MM.1S (cell line): Measurements from ENCODE around the gene TXLNG.

Source experiments
- DNase-seq: peaks from one replicate; pipeline ENCODE4 v3.0.0-alpha.2; 2015
- H2AFZ ChIP-seq: fragments of 300-600 bp; sonication (generic); 2 replicates; pipeline ENCODE4 v1.6.0; 2016; ENCODE audit warnings: antibody characterized with exemption, low read length
- H3F3A ChIP-seq: fragments of 300-600 bp; sonication (generic); 2 replicates; pipeline ENCODE4 v1.6.1; 2016; ENCODE audit warnings: mild to moderate bottlenecking, antibody characterized with exemption, low read length, moderate library complexity, mixed read lengths; ENCODE audit not compliant: insufficient read depth
- H3K27ac ChIP-seq: fragments of 300-600 bp; sonication (generic); 2 replicates; pipeline ENCODE4 v1.5.1; 2016; ENCODE audit warnings: mild to moderate bottlenecking, low read length
- H3K27me3 ChIP-seq: fragments of 300-600 bp; sonication (generic); replicated peaks from 2 replicates; pipeline ENCODE4 v1.6.0; 2016; ENCODE audit warnings: low read length; ENCODE audit not compliant: insufficient read depth
- H3K36me3 ChIP-seq: fragments of 300-600 bp; sonication (generic); replicated peaks from 2 replicates; pipeline ENCODE4 v1.6.1; 2016; ENCODE audit warnings: mild to moderate bottlenecking, low read length, mixed read lengths; ENCODE audit not compliant: insufficient read depth
- H3K4me1 ChIP-seq: fragments of 300-600 bp; sonication (generic); 2 replicates; pipeline ENCODE4 v1.6.1; 2016; ENCODE audit warnings: low read length, mixed read lengths
- H3K4me2 ChIP-seq: fragments of 300-600 bp; sonication (generic); 2 replicates; pipeline ENCODE4 v1.6.0; 2016; ENCODE audit warnings: low read depth, low read length
- H3K4me3 ChIP-seq: fragments of 300-600 bp; sonication (generic); 2 replicates; pipeline ENCODE4 v1.5.1; 2016; ENCODE audit warnings: low read length, mixed read lengths
- H3K79me2 ChIP-seq: fragments of 300-600 bp; sonication (generic); 2 replicates; pipeline ENCODE4 v1.6.1; 2016; ENCODE audit warnings: mixed run types, low read length, mixed read lengths
- H3K9ac ChIP-seq: fragments of 300-600 bp; sonication (generic); 2 replicates; pipeline ENCODE4 v1.6.1; 2016; ENCODE audit warnings: low read length, mixed read lengths
- H3K9me2 ChIP-seq: fragments of 300-600 bp; sonication (generic); replicated peaks from 2 replicates; pipeline ENCODE4 v1.6.1; 2016; ENCODE audit warnings: mild to moderate bottlenecking, low read length, mixed read lengths; ENCODE audit not compliant: insufficient read depth
- H3K9me3 ChIP-seq: fragments of 300-600 bp; sonication (generic); replicated peaks from 2 replicates; pipeline ENCODE4 v1.6.1; 2016; ENCODE audit warnings: mild to moderate bottlenecking, low read length, mixed read lengths; ENCODE audit not compliant: insufficient read depth
- H4K20me1 ChIP-seq: fragments of 300-600 bp; sonication (generic); 2 replicates; pipeline ENCODE4 v1.6.1; 2016; ENCODE audit warnings: mild to moderate bottlenecking, low read length, moderate library complexity, mixed read lengths; ENCODE audit not compliant: insufficient read depth
- EZH2 ChIP-seq: fragments of 300-600 bp; sonication (generic); optimal IDR thresholded peaks from 2 replicates; pipeline ENCODE3; 2017; ENCODE audit warnings: low read depth, mild to moderate bottlenecking, antibody characterized with exemption, low read length, mixed read lengths
- EZH2phosphoT487 ChIP-seq: fragments of 300-600 bp; sonication (generic); IDR thresholded peaks from 2 replicates; pipeline ENCODE4 v1.6.1; 2018; ENCODE audit warnings: antibody characterized with exemption, low read length
- TF ChIP-seq, protein P1 (sequence below): fragments of 300-600 bp; sonication (generic); IDR thresholded peaks from 2 replicates; pipeline ENCODE4 v1.5.1; 2016; ENCODE audit warnings: antibody characterized with exemption, low read length, mixed read lengths

Gene TXLNG

DNA sequence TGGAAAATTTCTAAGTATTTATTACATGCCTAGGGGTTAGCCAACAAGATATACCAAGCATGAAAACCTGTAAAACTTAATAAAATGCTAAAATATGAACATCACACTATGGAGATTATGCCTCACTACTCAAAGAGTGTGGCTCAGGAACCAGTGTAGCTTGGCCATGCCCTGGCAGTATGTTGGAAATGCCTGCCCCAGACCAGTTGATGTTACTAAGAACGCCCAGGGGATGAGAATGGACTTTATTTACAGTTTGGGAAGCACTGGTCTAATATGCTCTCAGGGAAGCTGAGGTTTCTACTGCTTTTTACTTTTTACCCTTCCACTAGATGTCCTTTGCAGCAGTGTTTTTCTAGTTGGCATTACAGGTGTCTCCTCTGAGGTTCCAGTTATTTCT is 23.7 kb upstream of the TXLNG start:
- Histone ChIP-seq H3K9me2 (no peaks in the 10 kb centered on the region), H3K4me1 (no peaks in the 10 kb centered on the region), H3K27ac (no peak overlapping the region), H3K9ac (no peak overlapping the region), H3K36me3 (no peaks in the 10 kb centered on the region), H3K4me3 (no peak overlapping the region), H3K79me2 (no peaks in the 10 kb centered on the region), H3K9me3 (no peaks in the 10 kb centered on the region), H3K4me2 (no peak overlapping the region), H4K20me1 (no peaks in the 10 kb centered on the region), H2AFZ (no peak overlapping the region), H3K27me3 (no peaks in the 10 kb centered on the region), H3F3A (no peaks in the 10 kb centered on the region)
- DNase-seq: no peak
- TF ChIP-seq, protein P1, sequence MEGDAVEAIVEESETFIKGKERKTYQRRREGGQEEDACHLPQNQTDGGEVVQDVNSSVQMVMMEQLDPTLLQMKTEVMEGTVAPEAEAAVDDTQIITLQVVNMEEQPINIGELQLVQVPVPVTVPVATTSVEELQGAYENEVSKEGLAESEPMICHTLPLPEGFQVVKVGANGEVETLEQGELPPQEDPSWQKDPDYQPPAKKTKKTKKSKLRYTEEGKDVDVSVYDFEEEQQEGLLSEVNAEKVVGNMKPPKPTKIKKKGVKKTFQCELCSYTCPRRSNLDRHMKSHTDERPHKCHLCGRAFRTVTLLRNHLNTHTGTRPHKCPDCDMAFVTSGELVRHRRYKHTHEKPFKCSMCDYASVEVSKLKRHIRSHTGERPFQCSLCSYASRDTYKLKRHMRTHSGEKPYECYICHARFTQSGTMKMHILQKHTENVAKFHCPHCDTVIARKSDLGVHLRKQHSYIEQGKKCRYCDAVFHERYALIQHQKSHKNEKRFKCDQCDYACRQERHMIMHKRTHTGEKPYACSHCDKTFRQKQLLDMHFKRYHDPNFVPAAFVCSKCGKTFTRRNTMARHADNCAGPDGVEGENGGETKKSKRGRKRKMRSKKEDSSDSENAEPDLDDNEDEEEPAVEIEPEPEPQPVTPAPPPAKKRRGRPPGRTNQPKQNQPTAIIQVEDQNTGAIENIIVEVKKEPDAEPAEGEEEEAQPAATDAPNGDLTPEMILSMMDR: no peak
- TF ChIP-seq EZH2 (no peak), EZH2phosphoT487 (no peak)

DNA sequence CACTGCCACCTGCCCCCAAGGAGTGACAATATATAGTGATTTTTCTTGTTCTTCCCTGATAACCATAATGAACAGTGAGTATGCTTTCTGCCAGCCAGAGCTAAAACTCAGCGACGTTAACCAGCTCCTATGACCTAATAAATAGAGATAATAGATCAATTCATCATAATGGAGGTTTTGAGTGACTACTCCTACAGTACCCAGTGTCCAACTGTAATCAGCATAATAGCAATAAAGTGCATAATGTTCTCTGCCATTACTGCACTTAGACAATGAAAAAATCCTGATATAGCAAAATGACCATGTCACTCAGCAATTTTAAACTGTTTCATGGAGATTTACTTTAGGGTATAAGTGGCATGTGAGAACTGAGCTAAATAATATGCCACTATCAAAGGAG is 20.7 kb upstream of the TXLNG start:
- Histone ChIP-seq H3K9me3 (no peaks in the 10 kb centered on the region), H3K9ac (no peak overlapping the region), H3K27me3 (no peaks in the 10 kb centered on the region), H4K20me1 (no peaks in the 10 kb centered on the region), H3K4me1 (no peaks in the 10 kb centered on the region), H3K36me3 (no peaks in the 10 kb centered on the region), H3K79me2 (no peaks in the 10 kb centered on the region), H3K27ac (no peak overlapping the region), H3K4me2 (no peak overlapping the region), H3F3A (no peaks in the 10 kb centered on the region), H3K9me2 (no peaks in the 10 kb centered on the region), H2AFZ (no peak overlapping the region), H3K4me3 (no peak overlapping the region)
- DNase-seq: no peak
- TF ChIP-seq, protein P1: no peak
- TF ChIP-seq EZH2phosphoT487 (no peak), EZH2 (no peak)

DNA sequence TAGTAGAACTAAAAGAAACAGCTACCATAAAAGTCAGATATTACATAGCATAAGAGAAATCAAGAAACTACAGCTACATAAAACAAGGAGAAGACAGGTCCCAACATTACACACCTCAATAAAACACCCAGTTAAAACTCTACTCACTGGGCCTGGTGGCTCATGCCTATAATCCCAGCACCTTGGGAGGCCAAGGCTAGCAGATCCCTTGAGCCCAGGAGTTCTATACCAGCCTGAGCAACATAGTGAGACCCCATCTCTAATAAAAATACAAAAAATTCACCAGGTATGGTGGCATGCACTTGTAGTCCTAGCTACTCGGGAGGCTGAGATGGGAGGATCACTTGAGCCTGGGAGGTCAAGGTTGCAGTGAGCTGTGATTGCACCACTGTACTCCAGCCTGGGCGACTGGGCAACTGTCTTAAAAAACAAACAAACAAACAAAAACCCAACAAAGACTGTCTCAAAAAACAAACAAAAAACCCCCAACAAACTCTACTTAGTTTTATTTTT is 15.2 kb upstream of the TXLNG start:
- no peaks in the 10 kb centered on the region for H3K9me2 ChIP-seq
- no peaks in the 10 kb centered on the region for H4K20me1 ChIP-seq
- no peak for DNase-seq
- H3K79me2 ChIP-seq: no peaks in the 10 kb centered on the region
- H3K4me3 ChIP-seq: no peak overlapping the region
- H3K36me3 ChIP-seq: no peaks in the 10 kb centered on the region
- H2AFZ ChIP-seq: no peak overlapping the region
- TF ChIP-seq, protein P1: no peak
- TF ChIP-seq EZH2phosphoT487 (no peak), EZH2 (no peak)
- H3F3A ChIP-seq: no peaks in the 10 kb centered on the region
- no peaks in the 10 kb centered on the region for H3K27me3 ChIP-seq
- no peak overlapping the region for H3K4me2 ChIP-seq
- H3K27ac ChIP-seq: no peak overlapping the region
- H3K9ac ChIP-seq: no peak overlapping the region
- no peaks in the 10 kb centered on the region for H3K9me3 ChIP-seq
- H3K4me1 ChIP-seq: no peaks in the 10 kb centered on the region
